GM21367 (cell line): ENCODE measurements around the gene SKA2.
"Not testable (repeated sequence)": the region's sequence is repeated elsewhere in the genome, so short reads cannot be mapped to it uniquely, and the experiment has no call there.

Experiments
- ATAC-seq: cut with Tn5 transposase; IDR thresholded peaks from one replicate; pipeline ENCODE4 v1.9.1; 2021; ENCODE audit not compliant: unreplicated experiment

Gene SKA2

DNA sequence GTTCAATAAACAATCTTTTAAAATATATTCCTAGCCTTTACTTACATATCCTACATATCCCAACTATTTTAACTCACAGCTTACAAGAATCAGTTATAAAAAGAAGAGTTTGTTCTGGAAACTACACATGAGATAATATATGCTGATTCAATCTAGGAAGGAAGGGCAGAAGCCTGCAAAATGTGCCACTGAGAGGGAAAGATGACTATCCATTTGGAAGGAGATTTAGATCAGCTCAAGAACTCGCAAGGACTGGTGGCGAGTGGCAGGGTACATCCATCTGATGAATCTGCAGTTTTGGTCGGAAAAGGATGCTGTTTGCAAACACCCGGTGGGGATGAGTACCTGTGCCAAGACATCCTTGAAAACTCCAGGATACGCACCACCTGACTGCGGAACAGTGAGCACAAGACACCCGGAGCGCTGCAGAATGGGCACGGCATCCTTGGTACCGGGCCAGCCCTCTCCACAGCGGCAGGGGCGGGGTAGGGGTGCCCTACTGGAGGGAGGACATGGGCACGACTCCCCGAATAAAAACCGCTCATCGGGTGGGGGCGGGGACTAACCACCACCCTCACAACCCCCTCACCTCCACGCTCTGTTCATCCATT, 49.0 kb downstream of the SKA2 start:
- ATAC-seq = peak; percentile 16

DNA sequence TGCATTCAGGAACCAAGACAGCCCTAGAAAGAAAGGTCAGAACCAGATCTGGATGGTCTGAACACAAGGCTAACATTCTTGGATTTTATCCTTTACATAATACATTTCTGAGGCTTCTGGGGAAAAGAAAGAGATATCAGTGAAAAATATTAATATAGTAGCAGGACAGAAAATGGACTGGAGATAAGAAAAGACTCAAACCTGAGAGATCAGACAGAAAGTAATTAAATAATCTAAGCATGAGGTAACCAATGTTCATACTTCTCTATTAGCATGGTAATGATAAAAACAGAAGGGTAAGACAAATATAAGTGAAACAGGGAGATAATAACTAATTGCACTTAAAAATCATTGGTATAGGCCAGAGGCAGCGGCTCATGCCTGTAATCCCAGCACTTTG, 53.8 kb downstream of the SKA2 start:
- ATAC-seq = no peak

DNA sequence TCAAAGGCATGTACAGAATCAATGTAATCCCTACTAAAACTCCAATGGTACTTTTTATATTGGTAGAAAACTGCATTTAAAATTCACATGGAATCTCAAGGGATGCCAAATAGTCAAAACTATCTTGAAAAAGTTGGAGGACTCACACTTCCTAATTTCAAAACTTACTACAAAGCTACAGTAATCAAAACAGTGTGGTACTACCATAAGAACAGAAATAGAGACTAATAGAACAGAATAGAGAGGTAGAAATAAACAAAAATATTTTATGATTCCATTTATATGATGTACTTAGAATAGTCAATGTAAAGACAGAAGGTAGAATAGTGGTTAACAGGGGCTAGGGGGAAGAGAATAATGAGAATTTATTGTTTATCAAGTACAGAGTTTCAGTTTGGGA, 57.1 kb downstream of the SKA2 start:
- ATAC-seq = no peak

DNA sequence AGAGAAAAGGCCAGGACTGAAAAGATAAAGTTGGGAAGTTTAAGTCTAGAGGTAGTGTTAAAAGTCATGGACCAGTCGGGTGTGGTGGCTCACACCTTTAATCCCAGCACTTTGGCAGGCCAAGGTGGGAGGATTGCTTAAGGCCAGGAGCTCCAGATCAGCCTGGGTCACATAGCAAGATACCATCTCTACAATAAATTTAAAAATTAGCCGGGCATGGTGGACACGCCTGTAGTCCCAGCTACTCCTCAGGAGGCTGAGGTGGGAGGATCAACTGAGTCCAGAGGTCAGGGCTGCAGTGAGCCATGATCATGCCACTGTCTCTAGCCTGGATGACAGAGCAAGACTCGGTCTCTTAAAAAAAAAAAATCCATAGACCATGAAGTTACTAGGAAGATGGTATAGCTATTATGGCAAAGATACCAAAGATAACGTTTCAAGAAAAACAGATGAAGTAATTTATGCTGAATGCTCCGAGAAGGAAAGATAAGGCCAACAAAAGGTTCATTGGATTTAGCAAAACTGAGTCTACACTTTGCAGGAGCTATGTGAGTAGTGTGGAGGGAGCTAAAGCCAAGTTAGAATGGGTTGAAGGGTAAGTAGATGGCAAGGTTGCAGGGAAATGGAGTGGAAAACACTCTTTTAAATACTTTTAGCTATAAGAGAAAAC, 60.0 kb downstream of the SKA2 start:
- no peak for ATAC-seq

DNA sequence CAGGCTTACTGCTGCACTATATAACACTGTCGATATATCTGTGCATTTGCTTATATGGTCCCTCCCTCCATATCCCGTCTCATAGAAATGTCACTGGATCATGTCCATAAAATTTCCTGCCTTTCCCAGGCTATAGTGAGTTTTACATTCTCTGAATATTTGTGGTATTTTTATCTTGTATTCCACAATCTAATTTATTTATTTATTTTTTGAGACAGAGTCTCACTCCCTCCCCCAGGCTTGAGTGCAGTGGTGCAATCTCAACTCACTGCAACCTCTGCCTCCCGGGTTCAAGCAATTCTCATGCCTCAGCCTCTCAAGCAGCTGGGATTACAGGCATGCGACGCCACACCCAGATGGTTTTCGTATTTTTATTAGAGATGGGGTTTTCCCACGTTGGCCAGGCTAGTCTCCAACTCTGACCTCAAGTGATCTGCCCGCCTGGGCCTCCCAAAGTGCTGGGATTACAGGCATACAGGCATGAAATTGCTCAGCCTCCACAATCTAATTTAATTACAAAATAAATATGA, 61.2 kb downstream of the SKA2 start:
- ATAC-seq = no peak

DNA sequence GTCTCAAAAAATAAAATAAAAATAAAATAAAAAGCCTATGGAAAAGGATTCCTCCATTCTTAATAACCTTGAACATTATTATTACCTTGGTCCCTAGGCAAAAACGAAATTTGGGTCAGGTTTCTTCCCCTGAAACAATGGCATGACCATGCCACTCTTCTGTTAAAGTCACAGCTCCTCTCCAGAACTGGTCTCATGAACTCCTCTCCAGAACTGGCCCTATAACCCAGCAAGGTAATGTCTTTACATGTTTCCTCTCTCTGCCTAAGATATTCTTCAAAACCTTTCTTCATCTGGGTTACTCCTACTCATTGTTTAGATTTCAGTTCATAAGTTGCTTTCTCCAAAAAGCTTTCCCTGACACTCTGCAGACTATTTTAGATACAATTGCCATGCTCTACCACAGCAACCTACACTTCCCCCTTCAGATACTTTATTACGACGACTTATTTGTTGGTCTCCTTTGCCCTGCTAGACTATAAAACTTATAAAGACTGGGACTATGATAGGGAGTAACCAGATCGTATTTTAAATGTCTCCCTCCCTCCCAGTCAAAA, 61.8 kb downstream of the SKA2 start:
- no peak for ATAC-seq

DNA sequence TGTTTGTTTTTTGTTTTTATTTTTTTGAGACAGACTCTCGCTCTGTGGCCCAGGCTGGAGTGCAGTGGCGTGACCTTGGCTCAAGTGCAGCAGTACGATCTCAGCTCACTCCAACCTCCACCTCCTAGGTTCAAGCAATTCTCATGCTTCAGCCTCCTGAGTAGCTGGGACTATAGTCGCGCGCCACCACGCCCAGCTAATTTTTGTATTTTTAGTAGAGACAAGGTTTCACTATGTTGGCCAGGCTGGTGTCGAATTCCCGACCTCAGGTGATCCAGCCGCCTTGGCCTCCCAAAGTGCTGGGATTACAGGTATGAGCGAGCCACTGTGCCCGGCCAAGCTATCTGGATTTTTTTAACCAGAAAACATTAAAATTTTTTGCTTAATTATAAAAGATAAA, 64.4 kb downstream of the SKA2 start:
- ATAC-seq = not testable (repeated sequence)

DNA sequence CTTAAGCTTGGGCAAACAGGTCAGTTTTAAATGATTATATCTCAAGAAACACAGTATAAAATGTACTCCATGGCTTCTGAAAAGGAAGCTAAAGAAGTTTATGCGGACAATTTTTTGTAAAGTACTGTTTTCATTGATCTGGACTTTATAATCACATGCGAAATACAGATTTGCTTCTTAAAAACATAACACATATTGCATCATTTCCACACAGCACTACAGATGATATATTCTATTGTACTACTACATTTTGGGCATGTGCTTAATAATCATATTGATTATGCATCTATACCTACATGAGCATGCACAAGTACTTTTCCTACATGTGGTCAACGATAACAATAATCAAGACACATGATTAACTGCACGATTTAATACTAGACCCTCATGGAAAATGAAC, 70.8 kb downstream of the SKA2 start:
- no peak for ATAC-seq

DNA sequence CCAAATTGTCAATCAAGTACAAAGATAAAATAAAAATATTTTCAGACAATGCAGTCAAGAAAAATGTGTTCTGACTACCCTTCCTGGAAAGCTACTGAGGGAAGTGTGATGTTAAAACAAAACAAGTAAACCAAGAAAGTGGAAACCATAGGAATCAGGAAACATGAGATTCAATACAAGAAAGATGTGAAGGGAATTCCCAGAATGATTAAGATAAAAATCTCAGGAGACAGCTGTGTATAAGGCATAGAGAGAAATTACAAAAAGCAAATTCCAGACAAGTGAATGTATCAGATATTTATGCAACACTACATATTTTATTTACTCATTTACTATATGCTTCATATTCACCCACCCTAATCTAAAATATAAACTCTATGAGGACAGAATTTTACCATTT, 80.5 kb downstream of the SKA2 start:
- no peak for ATAC-seq

DNA sequence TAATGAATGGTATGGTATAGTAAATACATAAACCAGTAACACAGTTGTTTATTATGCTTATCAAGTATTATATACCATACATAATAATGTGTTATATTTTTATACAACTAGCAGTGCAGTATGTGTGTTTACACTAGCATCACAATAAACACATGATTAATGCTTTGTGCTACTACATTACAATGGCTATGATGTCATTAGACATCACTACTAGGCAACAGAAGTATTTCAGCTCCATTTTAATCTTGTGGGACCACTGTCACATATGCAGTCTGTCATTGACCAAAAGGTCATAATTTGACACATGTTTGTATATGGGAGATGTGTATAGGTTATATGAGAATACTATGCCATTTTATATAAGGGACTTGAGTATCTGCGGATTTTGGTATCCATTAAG, 81.0 kb downstream of the SKA2 start:
- ATAC-seq = no peak

DNA sequence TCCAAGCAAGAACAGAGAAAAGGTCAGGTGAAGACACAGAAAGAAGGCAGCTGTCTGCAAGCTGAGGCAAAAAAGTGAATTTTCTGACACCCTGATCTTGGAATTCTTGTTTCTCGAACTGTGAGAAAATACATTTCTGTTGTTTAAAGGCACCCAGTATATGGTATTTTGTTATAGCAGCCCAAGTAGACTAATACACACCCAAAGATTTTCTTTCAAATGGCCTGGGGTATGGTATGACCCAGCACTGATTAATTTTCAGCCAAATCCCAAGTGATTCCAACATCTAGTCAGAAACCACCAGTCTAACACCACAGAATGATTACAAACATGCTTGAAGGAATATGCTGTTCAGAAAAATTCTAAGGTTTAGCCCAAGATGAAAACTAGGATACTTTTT, 85.1 kb downstream of the SKA2 start:
- ATAC-seq = no peak

DNA sequence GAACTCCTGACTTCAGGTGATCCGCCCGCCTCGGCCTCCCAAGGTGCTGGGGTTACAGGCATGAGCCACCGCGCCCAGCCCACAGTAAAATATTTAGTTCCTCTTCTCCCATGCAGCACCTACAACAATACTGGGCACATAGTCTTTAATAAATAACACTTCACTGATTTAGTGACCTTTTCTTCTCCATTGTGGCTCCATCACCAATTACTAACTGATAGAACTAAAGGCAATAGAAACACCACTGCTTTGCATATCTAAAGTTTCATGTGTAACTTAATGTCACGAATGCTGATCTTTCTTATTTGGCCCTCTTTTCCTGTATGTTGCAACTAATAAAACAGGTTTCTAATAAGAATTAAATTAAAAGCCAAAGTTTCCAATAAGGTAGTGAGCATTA, 87.2 kb downstream of the SKA2 start:
- ATAC-seq = no peak

DNA sequence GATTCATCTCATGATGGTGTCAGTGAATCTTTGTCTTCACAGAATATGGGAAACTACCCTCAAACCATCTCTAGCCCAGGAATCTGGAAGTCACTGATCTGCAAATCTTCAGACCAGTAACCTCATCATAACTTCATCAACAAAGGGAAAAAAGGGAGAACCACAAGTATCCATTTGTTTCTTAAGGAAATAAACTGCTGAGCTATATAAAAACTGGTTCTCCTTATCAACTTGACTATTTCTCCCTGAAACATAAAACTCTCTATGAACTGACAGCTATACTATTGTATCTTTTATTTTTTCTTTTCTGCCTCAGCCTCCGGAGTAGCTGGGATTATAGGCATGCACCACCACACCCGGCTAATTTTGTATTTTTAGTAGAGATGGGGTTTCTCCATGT, 87.6 kb downstream of the SKA2 start:
- ATAC-seq = no peak

DNA sequence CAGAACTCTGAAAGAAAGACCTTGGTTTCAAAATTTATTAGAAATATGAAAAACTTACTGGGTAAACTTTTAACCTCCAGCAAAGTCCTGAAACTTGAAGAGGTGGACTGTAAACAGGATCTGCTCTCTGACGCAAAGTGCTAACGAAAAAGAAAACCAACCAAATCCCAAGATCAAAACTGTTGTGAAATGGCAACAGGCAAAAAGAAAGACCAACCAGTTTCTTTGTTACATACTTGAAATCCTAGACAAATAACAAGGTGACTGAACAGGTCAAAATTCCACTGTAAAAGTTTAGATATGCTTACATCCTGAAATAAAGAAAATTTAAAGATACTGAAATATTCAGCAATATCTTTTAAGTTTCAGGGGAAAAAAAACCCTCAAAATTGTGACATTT, 92.5 kb downstream of the SKA2 start:
- no peak for ATAC-seq
